GM12865 (cell line): ENCODE data around the gene ABCA2.
A peak's percentile ranks its signal among the peaks of the same experiment; 100 is the strongest.

ENCODE experiments used
- DNase-seq: peaks from one replicate; pipeline ENCODE4 v3.0.0; 2010; ENCODE audit warnings: low read depth
- H3K4me3 ChIP-seq: 2 replicates; pipeline ENCODE4 v1.5.1; 2011; ENCODE audit warnings: mild to moderate bottlenecking, low read depth, low read length, control low read depth
- CTCF ChIP-seq: IDR thresholded peaks from 2 replicates; pipeline ENCODE4 v1.5.1; 2011; ENCODE audit warnings: low read length, control low read depth, low read depth, inconsistent platforms; ENCODE audit not compliant: insufficient read depth; ENCODE audit errors: missing control alignments

ABCA2 gene

DNA sequence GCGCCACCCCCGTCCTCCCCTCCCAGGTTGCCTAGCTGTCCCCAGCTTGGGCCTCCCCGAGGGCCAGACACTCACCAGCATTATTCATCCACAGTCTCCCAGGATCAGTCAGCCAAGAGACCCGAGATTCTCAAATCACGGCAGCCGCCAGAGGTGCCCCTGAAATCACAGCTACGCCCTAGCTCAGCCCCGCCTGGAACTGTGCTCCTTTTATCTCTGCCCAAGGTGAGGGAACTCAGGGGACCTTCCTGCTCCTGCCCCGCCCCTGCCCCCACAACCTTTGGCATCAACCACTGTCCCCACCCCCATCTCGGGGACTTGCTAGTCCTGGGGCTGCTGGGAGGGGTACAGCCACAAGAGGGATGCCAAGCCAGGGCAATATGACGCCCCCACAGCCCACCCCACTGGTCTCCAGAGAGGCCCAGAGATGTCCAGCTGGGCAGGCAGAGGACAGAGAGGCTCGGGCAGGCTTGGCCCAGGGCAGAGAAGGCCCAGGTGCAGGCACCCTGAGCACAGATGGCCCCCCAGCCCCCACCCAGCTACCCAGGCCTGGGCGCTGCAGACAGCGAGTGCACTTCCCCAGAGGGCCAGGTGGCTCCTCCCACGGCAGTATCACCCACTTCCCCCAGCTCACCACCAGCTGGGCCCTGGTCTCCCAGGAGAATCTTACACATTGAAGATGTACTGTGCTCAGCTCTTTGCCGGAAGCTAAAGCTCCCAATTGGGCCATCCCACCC lies 4.0 kb upstream of the ABCA2 start, which contains the start of gene FUT7:
Gene FUT7 (minus strand): TSS at position 185 of the 737 bp plus-strand sequence. CDS start 97 bp downstream, at position 88.
- H3K4me3 ChIP-seq = peak within 1 kb of the TSS; percentile 6
- no peak for TF ChIP-seq CTCF
- peak; percentile 47 for DNase-seq

GRCh38 chr9:137030538-137031527 lies 2.8 kb upstream of the ABCA2 start:
- DNase-seq = peak; percentile 81
- TF ChIP-seq CTCF = no peak
- H3K4me3 ChIP-seq = peak overlapping the region; percentile 6

- H3K4me3 ChIP-seq = no peak overlapping the region
- no peak for DNase-seq
- TF ChIP-seq CTCF = no peak
Measured at GRCh38 chr9:137030006-137030405, 2.0 kb upstream of the ABCA2 start.

- peak; percentile 82 for DNase-seq
- TF ChIP-seq CTCF = peak; percentile 98
- H3K4me3 ChIP-seq = no peak overlapping the region
Measured at GRCh38 chr9:137029058-137029936, 1.3 kb upstream of the ABCA2 start.

GRCh38 chr9:137028263-137029057 lies 423 bp upstream of the ABCA2 start:
- DNase-seq = peak; percentile 62
- TF ChIP-seq CTCF = peak; percentile 60
- peak overlapping the region; percentile 10; the same call in 1 of the 2 replicates for H3K4me3 ChIP-seq

DNA sequence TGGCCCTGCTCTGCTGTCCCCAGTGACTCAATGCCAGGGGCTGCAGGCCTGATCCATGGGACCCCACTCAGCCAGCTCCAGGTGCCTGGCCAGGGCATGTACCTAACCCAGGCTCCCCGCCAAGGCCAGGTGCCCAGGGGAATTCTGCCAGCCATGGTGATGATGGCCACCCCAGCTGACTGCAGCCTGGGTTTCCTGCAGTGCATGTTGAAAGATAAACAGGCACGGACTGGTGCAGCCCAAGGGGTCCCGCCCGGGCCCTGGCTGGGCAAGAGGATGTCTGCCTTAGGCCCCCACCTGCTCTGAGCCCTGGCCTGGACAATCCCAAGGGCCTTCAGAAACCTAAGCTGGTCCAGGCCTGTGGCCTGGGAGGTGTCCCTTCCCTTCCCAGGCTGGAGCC lies 1.2 kb downstream of the ABCA2 start:
- TF ChIP-seq CTCF = no peak
- H3K4me3 ChIP-seq = no peak overlapping the region
- no peak for DNase-seq
